GM23248 (cell line): ENCODE results near the gene TALDO1. TPM values are rescaled to one million over a fixed set of nuclear protein-coding genes. Genes with fewer than 3 reads are reported as not detected.

Experiments used
- DNase-seq: peaks from one replicate; pipeline ENCODE4 v3.0.0-alpha.2; 2015
- H2AFZ ChIP-seq: fragments of 200-600 bp; sonication (generic); 2 replicates; pipeline ENCODE4 v1.6.1; 2016; ENCODE audit warnings: antibody characterized with exemption
- H3F3A ChIP-seq: fragments of 200-600 bp; sonication (generic); 2 replicates; pipeline ENCODE4 v1.6.1; 2016; ENCODE audit warnings: mild to moderate bottlenecking, antibody characterized with exemption, mixed run types; ENCODE audit not compliant: insufficient read depth
- H3K27ac ChIP-seq: fragments of 200-600 bp; sonication (generic); 2 replicates; pipeline ENCODE4 v1.5.1; 2016; ENCODE audit warnings: mild to moderate bottlenecking
- H3K27me3 ChIP-seq: fragments of 200-600 bp; sonication (generic); replicated peaks from 2 replicates; pipeline ENCODE4 v1.6.1; 2016; ENCODE audit warnings: mild to moderate bottlenecking; ENCODE audit not compliant: insufficient read depth
- H3K36me3 ChIP-seq: fragments of 200-600 bp; sonication (generic); 2 replicates; pipeline ENCODE4 v1.6.1; 2016; ENCODE audit warnings: low read depth, mild to moderate bottlenecking
- H3K4me1 ChIP-seq: fragments of 200-600 bp; sonication (generic); 2 replicates; pipeline ENCODE4 v1.6.1; 2016; ENCODE audit warnings: mild to moderate bottlenecking; ENCODE audit not compliant: insufficient read depth
- H3K4me2 ChIP-seq: fragments of 200-600 bp; sonication (generic); one replicate; pipeline ENCODE4 v1.6.1; 2016; ENCODE audit warnings: mild to moderate bottlenecking; ENCODE audit not compliant: unreplicated experiment
- H3K4me3 ChIP-seq: fragments of 200-600 bp; sonication (generic); 2 replicates; pipeline ENCODE4 v1.5.1; 2016; ENCODE audit warnings: mild to moderate bottlenecking
- H3K79me2 ChIP-seq: fragments of 200-600 bp; sonication (generic); 2 replicates; pipeline ENCODE4 v1.6.1; 2016; ENCODE audit warnings: mild to moderate bottlenecking; ENCODE audit not compliant: insufficient read depth
- H3K9ac ChIP-seq: fragments of 200-600 bp; sonication (generic); 2 replicates; pipeline ENCODE4 v1.6.1; 2016; ENCODE audit warnings: mild to moderate bottlenecking
- H3K9me2 ChIP-seq: fragments of 200-600 bp; sonication (generic); 2 replicates; pipeline ENCODE4 v1.6.1; 2016; ENCODE audit warnings: mixed run types, mild to moderate bottlenecking, moderate library complexity; ENCODE audit not compliant: insufficient read depth
- H3K9me3 ChIP-seq: fragments of 200-600 bp; sonication (generic); one replicate; pipeline ENCODE4 v1.6.1; 2017; ENCODE audit warnings: low read depth
- H4K20me1 ChIP-seq: fragments of 200-600 bp; sonication (generic); 2 replicates; pipeline ENCODE4 v1.6.0; 2016; ENCODE audit not compliant: insufficient read depth
- EZH2 ChIP-seq: fragments of 200-600 bp; sonication (generic); IDR thresholded peaks from 2 replicates; pipeline ENCODE4 v1.6.1; 2018; ENCODE audit warnings: antibody characterized with exemption, mild to moderate bottlenecking; ENCODE audit not compliant: insufficient read depth, poor library complexity, severe bottlenecking
- EZH2phosphoT487 ChIP-seq: fragments of 200-600 bp; sonication (generic); IDR thresholded peaks from 2 replicates; pipeline ENCODE4 v1.6.1; 2018; ENCODE audit warnings: antibody characterized with exemption, moderate library complexity, mild to moderate bottlenecking, low read depth; ENCODE audit not compliant: insufficient read depth
- WGBS, 2 experiments: methylation state at CpG; one replicate each; pipeline ENCODE4 v1.1.6; 2015 to 2017; ENCODE audit warnings: low lambda C conversion rate in 2 of 2, low coverage in 1 of 2; ENCODE audit errors: missing lambda C conversion rate in 2 of 2; 5-methylcytosine and 5-hydroxymethylcytosine counted together
- in situ Hi-C: fragments of 300-500 bp; cut with MboI; formaldehyde crosslinking; loops from 2 replicates; pipeline ENCODE4 v1.15.0; 2020
- polyA plus RNA-seq: library from polyadenylated mRNA; unstranded; fragments of >200 nt; fragmentation: Nextera tagmentation; extraction: Ambion mirVana; gene quantifications from 2 replicates; pipeline ENCODE4 v1.2.1, GENCODE V29; 2016
- total RNA-seq: library from RNA; depleted of rRNA; stranded (reverse); fragments of >200 nt; shearing (Covaris generic); gene quantifications from 2 replicates; pipeline ENCODE4 v1.2.3, GENCODE V29; 2014

TALDO1 gene
- total and polyA plus RNA-seq, 2 experiments from 2014 or later = 216 to 313 TPM

- Histone ChIP-seq H3K4me3 (peak overlapping the region; percentile 82), H4K20me1 (no peaks in the 10 kb centered on the region), H3K27ac (peak overlapping the region; percentile 86), H3K9ac (peak overlapping the region; percentile 85), H3F3A (peaks cover 4% of the 10 kb centered on the region; the same call in 1 of the 2 replicates), H3K36me3 (no peaks in the 10 kb centered on the region), H3K9me2 (no peaks in the 10 kb centered on the region), H2AFZ (peak overlapping the region; percentile 75), H3K79me2 (peaks cover 12% of the 10 kb centered on the region), H3K27me3 (no peaks in the 10 kb centered on the region), H3K4me2 (peak overlapping the region; percentile 84), H3K4me1 (peaks cover 6% of the 10 kb centered on the region), H3K9me3 (no peaks in the 10 kb centered on the region)
- no peak for DNase-seq
- TF ChIP-seq EZH2phosphoT487 = no peak
- TF ChIP-seq EZH2 = no peak
- in situ Hi-C loops = no loop called here
- WGBS, 2 experiments = 2 to 5% methylated on average over 12 to 18 of the region's 18 CpGs
These were observed 49.5 kb downstream of the TALDO1 start for GRCh38 chr11:796565-797295.

GRCh38 chr11:797296-798092 lies 50.2 kb downstream of the TALDO1 start:
- H3F3A ChIP-seq = peaks cover 4% of the 10 kb centered on the region; the same call in 1 of the 2 replicates
- H3K4me1 ChIP-seq = peaks cover 6% of the 10 kb centered on the region
- peak overlapping the region; percentile 85 for H3K9ac ChIP-seq
- H3K27ac ChIP-seq = peak overlapping the region; percentile 86
- H3K36me3 ChIP-seq = no peaks in the 10 kb centered on the region
- H3K79me2 ChIP-seq = peaks cover 12% of the 10 kb centered on the region
- H3K9me2 ChIP-seq = no peaks in the 10 kb centered on the region
- no peaks in the 10 kb centered on the region for H3K27me3 ChIP-seq
- DNase-seq = peak; percentile 93
- no peak for TF ChIP-seq EZH2
- TF ChIP-seq EZH2phosphoT487 = no peak
- no peaks in the 10 kb centered on the region for H3K9me3 ChIP-seq
- H2AFZ ChIP-seq = peak overlapping the region; percentile 75
- 1% methylated on average over 41 to 55 of the region's 57 CpGs for WGBS, 2 experiments
- peak overlapping the region; percentile 84 for H3K4me2 ChIP-seq
- in situ Hi-C loops = no loop called here
- no peaks in the 10 kb centered on the region for H4K20me1 ChIP-seq
- H3K4me3 ChIP-seq = peak overlapping the region; percentile 82

GRCh38 chr11:798093-798713 lies 50.9 kb downstream of the TALDO1 start, which contains the start of gene SLC25A22:
Gene SLC25A22 (minus strand): TSS chr11:798281. CDS start chr11:795006, 3,275 bp downstream.
- H3K36me3 ChIP-seq = no peaks in the 10 kb centered on the region; the same call in 1 of the 2 replicates

GRCh38 chr11:799641-800316 lies 52.5 kb downstream of the TALDO1 start:
- Histone ChIP-seq H3K9me2 (no peaks in the 10 kb centered on the region), H3K27me3 (no peaks in the 10 kb centered on the region), H3K27ac (no peak overlapping the region)

More at GRCh38 chr11:798093-798713, 50.9 kb downstream of the TALDO1 start, which contains the start of gene SLC25A22:
- peak within 1 kb of the TSS; percentile 82 for H3K4me3 ChIP-seq
- peaks cover 4% of the 10 kb centered on the region; the same call in 1 of the 2 replicates for H3F3A ChIP-seq
- H2AFZ ChIP-seq = peak within 1 kb of the TSS; percentile 75
- no peaks in the 10 kb centered on the region for H3K27me3 ChIP-seq
- H4K20me1 ChIP-seq = no peaks in the 10 kb centered on the region
- H3K79me2 ChIP-seq = peaks cover 12% of the 10 kb centered on the region
- H3K9me3 ChIP-seq = no peaks in the 10 kb centered on the region
- peak within 1 kb of the TSS; percentile 85 for H3K9ac ChIP-seq
- peak; percentile 94 for DNase-seq
- peak within 1 kb of the TSS; percentile 84 for H3K4me2 ChIP-seq
- H3K4me1 ChIP-seq = peaks cover 6% of the 10 kb centered on the region
- TF ChIP-seq EZH2phosphoT487 (no peak), EZH2 (no peak)
- in situ Hi-C loops = no loop called here
- H3K27ac ChIP-seq = peak within 1 kb of the TSS; percentile 86
- H3K9me2 ChIP-seq = no peaks in the 10 kb centered on the region
- WGBS, 2 experiments = 5 to 11% methylated on average over 27 to 56 of the region's 69 CpGs

More at GRCh38 chr11:799641-800316, 52.5 kb downstream of the TALDO1 start:
- Histone ChIP-seq H3F3A (peaks cover 4% of the 10 kb centered on the region; the same call in 1 of the 2 replicates), H4K20me1 (no peaks in the 10 kb centered on the region), H3K4me2 (no peak overlapping the region), H3K79me2 (peaks cover 7% of the 10 kb centered on the region), H3K4me3 (no peak overlapping the region), H3K9me3 (no peaks in the 10 kb centered on the region), H3K4me1 (peaks cover 6% of the 10 kb centered on the region), H3K36me3 (no peaks in the 10 kb centered on the region; the same call in 1 of the 2 replicates), H2AFZ (no peak overlapping the region), H3K9ac (no peak overlapping the region)
- TF ChIP-seq EZH2phosphoT487 (no peak), EZH2 (no peak)
- no peak for DNase-seq
- 91 to 94% methylated on average over 28 to 31 of the region's 32 CpGs for WGBS, 2 experiments
- in situ Hi-C loops = no loop called here
